HUES48 (cell line): ENCODE results near the gene AGPAT3.

Source experiments
- H3K27ac ChIP-seq: one replicate; pipeline ENCODE4 v1.7.0; 2013; ENCODE audit warnings: low read depth, low read length, inconsistent platforms
- H3K27me3 ChIP-seq: 2 replicates; pipeline ENCODE4 v1.6.1; 2013; ENCODE audit warnings: mild to moderate bottlenecking, low read length; ENCODE audit not compliant: control insufficient read depth, insufficient read depth
- H3K36me3 ChIP-seq: 2 replicates; pipeline ENCODE4 v1.6.1; 2013; ENCODE audit warnings: low read length; ENCODE audit not compliant: control insufficient read depth, insufficient read depth
- H3K4me1 ChIP-seq: 2 replicates; pipeline ENCODE4 v1.6.1; 2013; ENCODE audit warnings: mild to moderate bottlenecking, low read length; ENCODE audit not compliant: control insufficient read depth, insufficient read depth
- H3K4me3 ChIP-seq: 2 replicates; pipeline ENCODE4 v1.5.1; 2013; ENCODE audit warnings: mild to moderate bottlenecking, low read depth, low read length
- H3K9ac ChIP-seq: 2 replicates; pipeline ENCODE4 v1.6.1; 2013; ENCODE audit warnings: mild to moderate bottlenecking, low read depth, low read length, moderate library complexity
- H3K9me3 ChIP-seq: 2 replicates; pipeline ENCODE4 v1.6.1; 2013; ENCODE audit warnings: low read length; ENCODE audit not compliant: control insufficient read depth, insufficient read depth

Gene AGPAT3

GRCh38 chr21:43994646-43995045 is 129.6 kb downstream of the AGPAT3 start:
- Histone ChIP-seq H3K4me1 (no peaks in the 10 kb centered on the region), H3K27me3 (no peaks in the 10 kb centered on the region), H3K4me3 (no peak overlapping the region), H3K27ac (no peak overlapping the region), H3K36me3 (no peaks in the 10 kb centered on the region), H3K9ac (no peak overlapping the region), H3K9me3 (no peaks in the 10 kb centered on the region)

GRCh38 chr21:43995521-43996105 is 130.6 kb downstream of the AGPAT3 start:
- H3K9me3 ChIP-seq: no peaks in the 10 kb centered on the region
- H3K36me3 ChIP-seq: no peaks in the 10 kb centered on the region
- no peaks in the 10 kb centered on the region for H3K27me3 ChIP-seq
- H3K4me3 ChIP-seq: no peak overlapping the region
- H3K27ac ChIP-seq: no peak overlapping the region
- no peaks in the 10 kb centered on the region for H3K4me1 ChIP-seq
- no peak overlapping the region for H3K9ac ChIP-seq

GRCh38 chr21:43997766-43998742 is 133.0 kb downstream of the AGPAT3 start:
- no peak overlapping the region for H3K9ac ChIP-seq
- H3K4me3 ChIP-seq: no peak overlapping the region
- H3K36me3 ChIP-seq: no peaks in the 10 kb centered on the region
- H3K9me3 ChIP-seq: no peaks in the 10 kb centered on the region
- no peak overlapping the region for H3K27ac ChIP-seq
- no peaks in the 10 kb centered on the region for H3K27me3 ChIP-seq
- no peaks in the 10 kb centered on the region for H3K4me1 ChIP-seq

GRCh38 chr21:44000360-44000759 is 135.3 kb downstream of the AGPAT3 start:
- no peaks in the 10 kb centered on the region for H3K36me3 ChIP-seq
- no peak overlapping the region for H3K4me3 ChIP-seq
- no peaks in the 10 kb centered on the region for H3K27me3 ChIP-seq
- no peak overlapping the region for H3K27ac ChIP-seq
- no peaks in the 10 kb centered on the region for H3K9me3 ChIP-seq
- no peak overlapping the region for H3K9ac ChIP-seq
- no peaks in the 10 kb centered on the region for H3K4me1 ChIP-seq

GRCh38 chr21:44002511-44002910 is 137.5 kb downstream of the AGPAT3 start:
- Histone ChIP-seq H3K36me3 (no peaks in the 10 kb centered on the region), H3K4me1 (no peaks in the 10 kb centered on the region), H3K27ac (no peak overlapping the region), H3K9me3 (no peaks in the 10 kb centered on the region), H3K9ac (no peak overlapping the region), H3K4me3 (no peak overlapping the region), H3K27me3 (no peaks in the 10 kb centered on the region)

GRCh38 chr21:44003307-44003966 is 138.4 kb downstream of the AGPAT3 start:
- H3K36me3 ChIP-seq: no peaks in the 10 kb centered on the region
- H3K4me1 ChIP-seq: no peaks in the 10 kb centered on the region
- no peak overlapping the region for H3K27ac ChIP-seq
- no peak overlapping the region for H3K4me3 ChIP-seq
- H3K27me3 ChIP-seq: no peaks in the 10 kb centered on the region
- no peaks in the 10 kb centered on the region for H3K9me3 ChIP-seq
- no peak overlapping the region for H3K9ac ChIP-seq

- no peaks in the 10 kb centered on the region for H3K9me3 ChIP-seq
These were observed 140.0 kb downstream of the AGPAT3 start for GRCh38 chr21:44005071-44005470.

GRCh38 chr21:44005593-44005992 is 140.6 kb downstream of the AGPAT3 start:
- Histone ChIP-seq H3K4me3 (no peak overlapping the region), H3K27ac (no peak overlapping the region), H3K27me3 (no peaks in the 10 kb centered on the region), H3K36me3 (no peaks in the 10 kb centered on the region), H3K4me1 (peaks cover 1% of the 10 kb centered on the region; the same call in 1 of the 2 replicates), H3K9me3 (no peaks in the 10 kb centered on the region), H3K9ac (no peak overlapping the region)

More at GRCh38 chr21:44005071-44005470, 140.0 kb downstream of the AGPAT3 start:
- H3K4me3 ChIP-seq: no peak overlapping the region
- H3K9ac ChIP-seq: no peak overlapping the region
- no peak overlapping the region for H3K27ac ChIP-seq
- no peaks in the 10 kb centered on the region for H3K4me1 ChIP-seq
- no peaks in the 10 kb centered on the region for H3K36me3 ChIP-seq
- H3K27me3 ChIP-seq: no peaks in the 10 kb centered on the region

GRCh38 chr21:44006017-44006619 is 141.1 kb downstream of the AGPAT3 start:
- no peaks in the 10 kb centered on the region for H3K9me3 ChIP-seq
- H3K4me3 ChIP-seq: no peak overlapping the region
- no peak overlapping the region for H3K27ac ChIP-seq
- H3K4me1 ChIP-seq: peaks cover 6% of the 10 kb centered on the region
- H3K27me3 ChIP-seq: no peaks in the 10 kb centered on the region
- no peaks in the 10 kb centered on the region for H3K36me3 ChIP-seq
- H3K9ac ChIP-seq: no peak overlapping the region

GRCh38 chr21:44006656-44007055 is 141.6 kb downstream of the AGPAT3 start:
- H3K9ac ChIP-seq: no peak overlapping the region
- H3K4me1 ChIP-seq: peaks cover 8% of the 10 kb centered on the region
- H3K27me3 ChIP-seq: no peaks in the 10 kb centered on the region
- no peak overlapping the region for H3K4me3 ChIP-seq
- no peaks in the 10 kb centered on the region for H3K9me3 ChIP-seq
- H3K36me3 ChIP-seq: no peaks in the 10 kb centered on the region
- H3K27ac ChIP-seq: no peak overlapping the region
